Panc1 (cell line): ENCODE results near the gene KRTAP3-1. TPM values are rescaled to one million over a fixed set of nuclear protein-coding genes. Genes with fewer than 3 reads are reported as not detected.
"Not testable (repeated sequence)": the region's sequence is repeated elsewhere in the genome, so short reads cannot be mapped to it uniquely, and the experiment has no call there.

Experiments used
- ATAC-seq: fragments of 200-7000 bp; cut with Tn5 transposase; 2 replicates; pipeline ENCODE4 v1.9.1; 2020; ENCODE audit warnings: mild to moderate bottlenecking, moderate library complexity
- Bru-seq: library from RNA; stranded (reverse); fragments of 400-500 nt; gene quantifications from one replicate; lab custom pipeline; 2021; lab: Mats Ljungman, UMichigan
- BruChase-seq, 2 experiments: library from RNA; stranded (reverse); fragments of 400-500 nt; gene quantifications; one replicate each; lab custom pipeline; 2021; lab: Mats Ljungman, UMichigan
- BruUV-seq: library from RNA; stranded (reverse); fragments of 400-500 nt; replicated peaks from 2 replicates; lab custom pipeline; 2021; lab: Mats Ljungman, UMichigan
- CTCF ChIA-PET: fragments of 300-600 bp; sonication (Branson Sonifier 250); formaldehyde crosslinking; loops from one replicate; lab custom pipeline; 2022; ENCODE audit warnings: antibody characterized with exemption; lab: Charles Lee
- POLR2A ChIA-PET: fragments of 300-600 bp; sonication (Branson Sonifier 250); formaldehyde crosslinking; loops from one replicate; lab custom pipeline; 2022; ENCODE audit warnings: antibody characterized with exemption; lab: Charles Lee
- DNase-seq: peaks from one replicate; pipeline ENCODE4 v3.0.0-alpha.2; 2010; ENCODE audit warnings: low read depth, low spot score
- H3K27ac ChIP-seq: 2 replicates; pipeline ENCODE4 v1.5.1; 2011; ENCODE audit warnings: mild to moderate bottlenecking, low read length, inconsistent platforms
- H3K27me3 ChIP-seq: fragments of 200-500 bp; sonication (Bioruptor generic); 2 replicates; pipeline ENCODE4 v1.6.0; 2014; ENCODE audit warnings: low read length, inconsistent platforms; ENCODE audit not compliant: control insufficient read depth, insufficient read depth
- H3K36me3 ChIP-seq: fragments of 200-500 bp; sonication (Bioruptor generic); 2 replicates; pipeline ENCODE4 v1.5.1; 2014; ENCODE audit warnings: inconsistent platforms, mild to moderate bottlenecking, low read length, moderate library complexity; ENCODE audit not compliant: control insufficient read depth, insufficient read depth
- H3K4me1 ChIP-seq: 2 replicates; pipeline ENCODE4 v1.5.1; 2011; ENCODE audit warnings: inconsistent platforms, mild to moderate bottlenecking, low read length, moderate library complexity; ENCODE audit not compliant: control insufficient read depth, insufficient read depth
- H3K4me3 ChIP-seq, 2 experiments: 2 replicates each; pipeline ENCODE4 v1.5.1; 2011 to 2012; ENCODE audit warnings: low read depth in 2 of 2, low read length in 2 of 2, mild to moderate bottlenecking in 2 of 2, inconsistent platforms in 1 of 2, moderate library complexity in 1 of 2
- H3K9me3 ChIP-seq: fragments of 200-500 bp; sonication (Bioruptor generic); 2 replicates; pipeline ENCODE4 v1.5.1; 2014; ENCODE audit warnings: low read depth, mild to moderate bottlenecking, inconsistent platforms, low read length, moderate library complexity; ENCODE audit not compliant: control insufficient read depth, insufficient read depth
- POLR2AphosphoS5 ChIP-seq: IDR thresholded peaks from 2 replicates; pipeline ENCODE4 v1.6.1; 2012; ENCODE audit warnings: mild to moderate bottlenecking, low read depth, low read length, moderate library complexity
- REST ChIP-seq, 2 experiments: IDR thresholded peaks; 2 replicates each; pipeline ENCODE4 v1.6.1; 2011 to 2012; ENCODE audit warnings: low read depth in 2 of 2, control low read depth in 1 of 2, low read length in 1 of 2, mild to moderate bottlenecking in 1 of 2, moderate library complexity in 1 of 2; ENCODE audit not compliant: insufficient read depth in 1 of 2
- SIN3A ChIP-seq: IDR thresholded peaks from 2 replicates; pipeline ENCODE4 v1.6.1; 2012; ENCODE audit warnings: low read depth, mild to moderate bottlenecking, low read length, moderate library complexity, borderline replicate concordance; ENCODE audit not compliant: insufficient read depth
- TCF7L2 ChIP-seq: IDR thresholded peaks from 2 replicates; pipeline ENCODE4 v1.6.1; 2011; ENCODE audit warnings: mild to moderate bottlenecking, low read depth, low read length, inconsistent platforms
- in situ Hi-C: cut with HindIII; loops from 2 replicates; pipeline ENCODE4 v1.10.0; 2016; ENCODE audit warnings: low sequenced_read_pairs, low pct_unique_long_range_greater_than_20kb
- intact Hi-C: fragments of 100-400 bp; cut with micrococcal nuclease; formaldehyde crosslinking; loops from one replicate; pipeline ENCODE4 v1.10.0; 2022; ENCODE audit not compliant: unreplicated experiment
- long read RNA-seq: library from polyadenylated mRNA; unstranded; transcript quantifications from one replicate; pipeline ENCODE4 v2.0.0, GENCODE V29; 2021; ENCODE audit not compliant: unreplicated experiment
- polyA plus RNA-seq: library from polyadenylated mRNA; unstranded; fragments of >200 nt; gene quantifications from one replicate; pipeline ENCODE4 v1.2.1, GENCODE V29; 2012; ENCODE audit warnings: missing spikeins; ENCODE audit not compliant: insufficient read length
- total RNA-seq: library from RNA; stranded (reverse); gene quantifications from one replicate; pipeline ENCODE4 v1.2.1, GENCODE V29; 2021; ENCODE audit not compliant: unreplicated experiment
- TF ChIP-seq, protein P1 (sequence below): fragments of 450-650 bp; IDR thresholded peaks from 2 replicates; pipeline ENCODE4 v1.5.1; 2017; ENCODE audit warnings: mild to moderate bottlenecking

KRTAP3-1 gene
- total RNA-seq (not detected), Bru-seq, nascent RNA (not detected), BruChase-seq, experiment 1, labeled RNA remaining after a 2-hour chase (not detected), BruChase-seq, experiment 2, labeled RNA remaining after a 6-hour chase (not detected)
- polyA plus RNA-seq, result not detected
- long read RNA-seq, result 0 reads

DNA sequence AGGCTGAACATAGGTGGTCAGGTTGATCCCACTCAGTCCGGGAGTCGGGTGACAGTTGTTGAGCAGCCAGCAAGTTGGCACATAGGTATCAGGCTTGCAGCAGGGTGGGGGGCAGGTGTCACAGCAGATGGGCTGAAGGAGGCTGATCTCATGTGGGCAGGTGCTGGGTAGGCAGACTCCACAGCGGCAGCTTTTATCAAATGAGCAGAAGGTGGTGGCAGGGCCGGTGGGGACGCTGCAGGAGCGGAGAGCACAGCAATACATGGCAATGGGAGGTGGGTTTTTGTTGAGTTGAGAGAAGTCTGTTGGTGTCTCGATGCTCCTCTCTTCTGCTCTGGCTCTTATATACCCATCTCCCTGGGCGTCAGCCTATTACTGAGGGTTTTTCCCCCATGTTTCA lies at the start of gene KRTAP3-1:
Gene KRTAP3-1, minus strand, starts transcription at position 318 of the 400 bp plus-strand sequence. Its CDS starts 54 bp downstream, at position 264.
- ChIA-PET CTCF (no interaction called here), POLR2A (no interaction called here)
- DNase-seq, result no peak
- no TSS peak for BruUV-seq
- TF ChIP-seq, protein P1, sequence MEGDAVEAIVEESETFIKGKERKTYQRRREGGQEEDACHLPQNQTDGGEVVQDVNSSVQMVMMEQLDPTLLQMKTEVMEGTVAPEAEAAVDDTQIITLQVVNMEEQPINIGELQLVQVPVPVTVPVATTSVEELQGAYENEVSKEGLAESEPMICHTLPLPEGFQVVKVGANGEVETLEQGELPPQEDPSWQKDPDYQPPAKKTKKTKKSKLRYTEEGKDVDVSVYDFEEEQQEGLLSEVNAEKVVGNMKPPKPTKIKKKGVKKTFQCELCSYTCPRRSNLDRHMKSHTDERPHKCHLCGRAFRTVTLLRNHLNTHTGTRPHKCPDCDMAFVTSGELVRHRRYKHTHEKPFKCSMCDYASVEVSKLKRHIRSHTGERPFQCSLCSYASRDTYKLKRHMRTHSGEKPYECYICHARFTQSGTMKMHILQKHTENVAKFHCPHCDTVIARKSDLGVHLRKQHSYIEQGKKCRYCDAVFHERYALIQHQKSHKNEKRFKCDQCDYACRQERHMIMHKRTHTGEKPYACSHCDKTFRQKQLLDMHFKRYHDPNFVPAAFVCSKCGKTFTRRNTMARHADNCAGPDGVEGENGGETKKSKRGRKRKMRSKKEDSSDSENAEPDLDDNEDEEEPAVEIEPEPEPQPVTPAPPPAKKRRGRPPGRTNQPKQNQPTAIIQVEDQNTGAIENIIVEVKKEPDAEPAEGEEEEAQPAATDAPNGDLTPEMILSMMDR, result no peak
- TF ChIP-seq TCF7L2 (no peak), REST (IDR thresholded peaks at IDR 0.05; ENCODE audit: insufficient read depth in 1 of 2, low read depth in 2 of 2, low read length in 1 of 2) (no peak), POLR2AphosphoS5 (no peak), SIN3A (no peak)
- Histone ChIP-seq H3K4me1 (no peaks in the 10 kb centered on the region), H3K4me3 (no peak within 1 kb of the TSS), H3K36me3 (no peaks in the 10 kb centered on the region), H3K9me3 (no peaks in the 10 kb centered on the region), H3K27ac (no peak within 1 kb of the TSS), H3K27me3 (no peaks in the 10 kb centered on the region; the same call in 1 of the 2 replicates)
- in situ Hi-C loops, result no loop called here
- no peak for ATAC-seq
- intact Hi-C loops, result no loop called here

DNA sequence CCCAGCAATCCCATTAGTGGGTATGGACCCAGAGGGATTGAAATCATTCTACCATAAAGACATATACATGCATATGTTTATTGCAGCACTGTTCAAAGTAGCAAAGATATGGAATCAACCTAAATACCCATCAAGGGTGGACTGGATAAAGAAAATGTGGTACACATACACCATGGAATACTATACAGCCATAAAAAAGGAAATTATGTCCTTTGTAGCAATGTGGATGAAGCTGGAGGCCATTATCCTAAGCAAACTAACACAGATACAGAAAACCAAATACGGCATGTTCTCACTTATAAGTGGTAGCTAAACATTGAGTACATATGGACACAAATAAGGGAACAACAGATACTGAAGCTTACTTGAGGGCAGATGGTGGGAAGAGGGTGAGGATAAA lies 48.6 kb upstream of the KRTAP3-1 start:
- Histone ChIP-seq H3K27me3 (no peaks in the 10 kb centered on the region), H3K9me3 (no peaks in the 10 kb centered on the region), H3K36me3 (no peaks in the 10 kb centered on the region), H3K4me1 (no peaks in the 10 kb centered on the region), H3K4me3 (no peak overlapping the region), H3K27ac (no peak overlapping the region)
- intact Hi-C loops (no loop called here), in situ Hi-C loops (no loop called here)
- DNase-seq (no peak), ATAC-seq (no peak)
- no peak for TF ChIP-seq SIN3A
- no peak for TF ChIP-seq REST (IDR thresholded peaks at IDR 0.05; ENCODE audit: insufficient read depth in 1 of 2, low read depth in 2 of 2, low read length in 1 of 2)
- no peak for TF ChIP-seq TCF7L2
- TF ChIP-seq, protein P1, result no peak
- ChIA-PET POLR2A (no interaction called here), CTCF (no interaction called here)
- no TSS peak for BruUV-seq

- CTCF ChIA-PET, POLR2A ChIA-PET, ATAC-seq, H3K4me1 ChIP-seq, BruUV-seq, H3K4me3 ChIP-seq, H3K9me3 ChIP-seq, DNase-seq, H3K36me3 ChIP-seq, H3K27me3 ChIP-seq, intact Hi-C loops, in situ Hi-C loops, H3K27ac ChIP-seq: not testable (repeated sequence)
Measured at GRCh38 chr17:41055130-41055529, 46.2 kb upstream of the KRTAP3-1 start, which contains the start of gene KRTAP2-2. Gene KRTAP2-2 (minus strand): TSS chr17:41055230. CDS start chr17:41055211, 19 bp downstream.
